Cerebellar cortex (tissue), 1 donor: ENCODE measurements around the gene ZNF385B.

Source experiments
- DNase-seq: peaks from one replicate; pipeline ENCODE4 v3.0.0-alpha.2; 2015; ENCODE audit warnings: low spot score

The ZNF385B gene

GRCh38 chr2:179550849-179551248, 310.6 kb downstream of the ZNF385B start:
- no peak for DNase-seq

GRCh38 chr2:179550214-179550613, 311.2 kb downstream of the ZNF385B start:
- no peak for DNase-seq

GRCh38 chr2:179546656-179547055, 314.8 kb downstream of the ZNF385B start:
- no peak for DNase-seq

GRCh38 chr2:179545024-179545423, 316.4 kb downstream of the ZNF385B start:
- DNase-seq = no peak

GRCh38 chr2:179543361-179543901, 318.0 kb downstream of the ZNF385B start:
- no peak for DNase-seq

GRCh38 chr2:179541586-179541985, 319.8 kb downstream of the ZNF385B start:
- no peak for DNase-seq

GRCh38 chr2:179539124-179539511, 322.3 kb downstream of the ZNF385B start:
- no peak for DNase-seq

- DNase-seq = no peak
These were observed 322.8 kb downstream of the ZNF385B start for GRCh38 chr2:179538406-179539123.

GRCh38 chr2:179536185-179536584, 325.2 kb downstream of the ZNF385B start:
- no peak for DNase-seq

GRCh38 chr2:179533875-179534274, 327.5 kb downstream of the ZNF385B start:
- no peak for DNase-seq

GRCh38 chr2:179532863-179533278, 328.5 kb downstream of the ZNF385B start:
- no peak for DNase-seq

GRCh38 chr2:179528576-179529069, 332.8 kb downstream of the ZNF385B start:
- DNase-seq = no peak

- peak; percentile 35 for DNase-seq
These were observed 336.1 kb downstream of the ZNF385B start for GRCh38 chr2:179525340-179525739.

- no peak for DNase-seq
These were observed 336.5 kb downstream of the ZNF385B start for GRCh38 chr2:179524809-179525339.

GRCh38 chr2:179521944-179522343, 339.5 kb downstream of the ZNF385B start:
- no peak for DNase-seq

- no peak for DNase-seq
These were observed 342.6 kb downstream of the ZNF385B start for GRCh38 chr2:179518830-179519229.

- DNase-seq = no peak
These were observed 348.2 kb downstream of the ZNF385B start for GRCh38 chr2:179513181-179513580.

- peak; percentile 16 for DNase-seq
These were observed 349.0 kb downstream of the ZNF385B start for GRCh38 chr2:179512281-179513035.

GRCh38 chr2:179511105-179511789, 350.2 kb downstream of the ZNF385B start:
- DNase-seq = no peak

GRCh38 chr2:179495315-179495714, 366.1 kb downstream of the ZNF385B start:
- DNase-seq = no peak

GRCh38 chr2:179488563-179488962, 372.8 kb downstream of the ZNF385B start:
- DNase-seq = no peak
